ENCODE measurements around the gene CIAPIN1.

The CIAPIN1 gene

DNA sequence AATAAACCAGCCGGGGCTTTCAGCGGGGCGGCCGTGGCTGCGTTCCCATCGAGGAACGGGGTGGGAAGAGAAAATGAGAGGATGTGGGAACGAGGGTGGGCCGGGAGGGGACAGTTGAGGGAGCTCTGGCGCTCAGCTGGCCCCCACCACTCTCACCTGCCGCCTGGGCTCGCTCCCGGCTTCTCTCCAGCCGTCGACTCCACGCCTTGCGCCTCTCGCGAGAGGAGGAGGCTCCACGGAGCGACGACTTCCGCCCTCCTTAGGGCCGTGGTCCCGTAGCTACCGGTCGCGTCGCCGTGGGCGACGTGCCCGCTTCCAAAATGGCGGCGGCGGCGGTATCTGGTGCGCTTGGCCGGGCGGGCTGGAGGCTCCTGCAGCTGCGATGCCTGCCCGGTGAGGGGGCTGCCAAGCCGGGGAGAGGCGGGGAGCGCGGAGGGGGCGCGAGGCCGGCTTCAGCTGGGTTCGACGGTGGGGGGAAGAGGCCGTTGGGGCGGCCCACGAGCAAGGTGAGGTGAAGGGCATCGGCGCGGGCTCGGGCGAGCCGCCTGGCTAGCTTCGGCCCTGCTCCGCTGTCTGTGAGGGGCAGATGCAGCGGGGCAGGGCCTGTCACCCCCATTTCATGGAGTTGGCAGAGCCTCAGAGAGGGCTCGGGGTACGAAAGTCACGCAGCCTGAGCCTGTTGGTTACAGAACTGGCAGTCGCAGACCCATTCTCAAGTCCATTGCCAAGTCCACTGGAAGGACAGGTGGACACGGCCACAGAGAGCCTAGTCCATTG is at the start of gene CIAPIN1, which contains the start of gene COQ9:
Gene CIAPIN1 (minus strand): TSS at position 200 of the 777 bp plus-strand sequence. CDS start 6,457 bp downstream, outside the sequence.
Gene COQ9 (plus strand): TSS at position 294 of the 777 bp plus-strand sequence. CDS start 27 bp downstream, at position 321.
- peak; percentile 71 for DNase-seq (ENCODE audit: low read depth)

DNA sequence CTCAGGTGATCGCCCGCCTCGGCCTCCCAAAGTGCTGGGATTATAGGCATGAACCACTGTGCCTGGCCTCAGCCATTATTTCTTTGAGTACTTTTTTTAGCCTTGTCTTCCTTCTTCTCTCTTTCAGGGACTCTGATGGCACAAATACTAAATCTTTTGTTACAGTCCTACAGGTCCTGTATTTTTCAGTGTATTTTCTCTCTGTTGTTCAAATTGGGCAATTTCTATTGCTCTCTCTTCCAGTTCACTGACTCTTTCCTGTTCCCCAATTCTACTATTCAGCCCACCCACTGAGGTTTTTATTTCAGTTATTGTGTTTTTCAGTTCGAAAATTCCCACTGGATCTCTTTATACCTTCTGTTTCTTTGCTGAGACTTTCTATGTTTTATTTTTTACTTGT is 46.6 kb upstream of the CIAPIN1 start:
- no peak for DNase-seq (ENCODE audit: low read depth)

DNA sequence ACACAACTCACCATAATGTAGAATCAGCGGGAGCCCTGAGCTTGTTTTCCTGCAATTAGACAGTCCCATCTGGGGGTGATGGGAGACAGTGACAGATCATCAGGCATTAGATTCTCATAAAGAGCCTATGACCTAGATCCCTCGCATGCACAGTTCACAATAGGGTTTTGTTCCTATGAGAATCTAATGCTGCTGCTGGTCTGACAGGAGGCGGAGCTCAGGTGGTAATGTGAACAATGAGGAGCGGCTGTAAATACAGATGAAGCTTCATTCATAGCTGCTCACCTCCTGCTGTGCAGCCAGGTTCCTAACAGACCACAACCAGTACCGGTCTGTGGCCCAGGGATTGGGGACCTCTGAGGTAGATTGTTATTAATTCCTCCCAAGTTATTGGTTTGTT is 42.0 kb upstream of the CIAPIN1 start:
- no peak for DNase-seq (ENCODE audit: low read depth)

DNA sequence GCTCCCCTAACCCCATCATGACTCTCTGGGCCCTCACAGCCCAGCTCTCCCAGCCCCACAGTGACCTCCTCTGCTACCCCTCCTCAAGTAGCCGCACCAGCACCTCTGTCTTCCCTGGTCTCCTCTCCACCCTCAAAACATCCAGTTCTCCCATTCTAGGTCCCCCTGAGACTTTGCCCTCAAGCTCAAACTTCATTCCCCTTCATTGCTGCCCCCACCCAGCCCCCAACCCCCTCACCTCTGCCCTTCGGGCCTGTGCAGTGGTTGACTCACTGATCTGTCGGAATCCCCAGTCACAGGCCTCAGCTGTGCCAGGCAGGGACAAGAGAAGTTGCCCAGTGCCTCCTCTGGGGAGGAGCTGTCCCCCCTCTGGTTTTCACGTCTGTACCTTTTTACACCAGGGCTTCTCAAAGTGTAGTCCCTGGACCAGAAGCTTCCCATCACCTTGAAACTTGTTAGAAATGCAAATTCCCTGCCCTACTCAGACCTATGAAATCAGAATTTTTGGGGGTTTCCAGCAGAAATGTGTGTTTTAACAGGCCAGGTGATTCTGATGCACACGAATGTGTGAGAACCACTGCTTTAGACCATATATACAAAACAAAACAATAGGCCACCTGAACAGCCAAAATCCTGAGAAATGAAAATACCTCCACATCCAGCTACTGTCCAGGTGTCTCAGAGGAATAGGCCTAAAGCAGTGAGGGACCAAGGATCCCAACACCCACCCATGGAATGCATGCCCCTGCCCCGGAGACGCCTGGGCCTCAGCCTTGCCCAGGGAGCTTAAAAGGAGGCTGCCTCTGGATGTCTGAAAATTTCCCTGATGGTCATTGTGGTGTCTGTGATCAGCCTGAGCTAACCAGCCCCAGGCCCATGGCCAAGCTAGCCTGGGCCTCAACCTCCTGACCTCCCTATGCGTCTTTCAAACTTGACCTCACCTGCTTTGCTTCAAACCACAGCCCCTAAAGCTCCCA is 40.0 kb upstream of the CIAPIN1 start:
- DNase-seq (ENCODE audit: low read depth): no peak

DNA sequence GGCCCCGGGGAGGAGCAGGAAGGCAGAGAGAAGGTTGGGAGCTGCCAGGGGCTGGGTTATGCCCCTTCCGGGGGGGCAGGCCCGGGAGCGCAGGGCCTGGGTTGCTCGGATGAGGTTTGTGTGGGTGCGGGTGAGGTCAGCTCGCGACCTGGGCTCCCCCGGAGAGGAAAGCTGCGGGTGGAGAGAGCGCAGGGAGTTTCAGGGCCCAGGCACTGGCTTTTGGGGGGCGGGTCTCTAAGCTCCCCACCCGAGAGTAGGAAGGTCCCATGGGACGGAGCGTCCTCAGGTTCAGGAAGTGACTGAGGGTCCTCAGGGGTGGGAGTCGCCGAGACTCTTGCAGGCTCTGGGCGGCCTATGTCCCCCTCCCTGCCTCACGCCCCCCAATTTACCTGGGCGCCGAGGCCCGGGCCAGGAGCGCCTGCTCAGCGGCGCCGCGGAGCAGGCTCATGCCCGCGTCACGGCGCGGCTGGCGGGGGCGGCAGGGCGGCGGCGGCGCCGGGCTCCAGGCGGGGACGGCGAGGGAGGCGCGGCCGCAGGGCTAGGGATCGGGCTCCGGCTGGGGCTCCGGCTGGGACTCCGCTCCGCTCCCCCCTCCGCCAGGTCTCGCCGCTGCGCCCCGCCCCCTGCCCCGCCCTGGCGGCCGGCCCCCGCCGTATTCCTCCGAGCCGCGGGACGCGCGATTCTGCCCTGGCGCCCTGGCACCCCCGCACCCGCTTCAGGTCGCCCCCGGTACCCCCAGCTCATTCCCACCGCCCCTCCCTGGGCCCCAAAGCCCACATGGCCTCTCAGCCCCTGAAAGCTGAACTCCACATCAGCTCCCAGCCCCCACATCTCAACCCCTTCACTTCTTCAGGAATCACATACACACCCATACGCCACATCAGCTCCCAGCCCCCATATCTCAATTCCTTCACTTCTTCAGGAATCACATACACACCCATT is 39.0 kb upstream of the CIAPIN1 start, which contains the start of gene DOK4:
Gene DOK4 (minus strand): TSS at position 578 of the 942 bp plus-strand sequence. CDS start 6,986 bp downstream, outside the sequence.
- DNase-seq (ENCODE audit: low read depth): no peak

DNA sequence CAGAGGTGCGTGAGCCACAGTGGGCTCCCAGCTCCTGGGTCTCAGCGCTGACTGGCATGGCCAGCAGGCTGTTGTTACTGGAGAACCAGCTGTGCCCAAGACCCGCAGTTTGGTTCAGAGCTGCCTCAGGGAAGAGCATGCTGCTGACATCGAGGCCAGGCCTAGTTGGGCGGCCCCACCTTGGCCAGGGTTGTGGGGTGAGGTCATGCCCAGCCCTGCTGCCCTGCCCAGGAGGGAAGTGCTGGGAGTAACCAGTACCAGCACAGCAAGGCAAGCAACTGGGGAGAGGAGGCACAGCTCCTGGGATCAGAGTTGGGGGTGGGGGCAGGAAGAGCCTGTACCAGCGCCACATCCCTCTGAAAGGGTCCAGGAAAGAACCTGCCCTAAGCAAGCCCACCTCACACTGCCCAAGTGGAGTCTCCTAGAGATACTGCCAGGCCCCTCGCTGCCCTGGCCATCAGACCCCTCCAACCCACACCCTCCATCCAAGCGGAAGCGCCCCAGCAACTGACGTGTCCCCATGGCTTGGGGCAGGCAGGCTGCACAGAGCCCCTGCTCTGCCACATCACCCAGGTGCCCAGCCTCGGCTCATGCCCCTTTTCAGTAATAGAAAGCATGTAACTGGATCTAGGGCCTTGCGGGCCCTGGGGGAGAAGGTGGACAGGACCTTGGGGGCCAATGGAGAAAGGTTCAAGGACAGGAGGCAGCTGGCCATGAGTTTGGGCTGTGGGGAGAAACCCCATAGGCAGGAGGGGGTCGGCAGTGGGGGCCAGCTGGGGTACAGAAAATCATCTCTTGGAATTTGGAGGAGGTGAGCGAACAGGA is 38.1 kb upstream of the CIAPIN1 start:
- no peak for DNase-seq (ENCODE audit: low read depth)

DNA sequence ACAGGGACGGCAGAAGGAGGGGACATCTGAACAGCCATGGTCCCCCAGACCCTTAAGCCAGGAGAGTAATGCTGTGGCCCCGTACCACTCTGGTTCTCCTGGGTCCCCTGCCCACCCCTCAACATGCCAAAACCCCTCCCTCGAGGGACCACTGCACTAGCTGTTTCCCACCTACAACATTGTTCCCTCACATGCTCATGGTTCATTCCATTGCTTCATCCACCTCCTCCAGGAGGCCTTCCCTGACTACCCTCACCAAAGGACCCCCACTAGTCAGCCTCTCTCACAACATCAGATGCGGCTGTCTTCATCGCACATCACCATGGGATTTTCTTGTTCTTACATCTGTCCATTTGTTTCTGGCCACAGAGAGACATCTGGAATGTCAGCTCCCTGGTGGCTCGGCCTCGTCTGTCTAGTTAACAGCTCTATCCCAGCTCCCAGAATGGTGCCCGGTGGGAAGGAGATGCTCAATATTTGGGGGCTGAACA is 37.4 kb upstream of the CIAPIN1 start:
- DNase-seq (ENCODE audit: low read depth): no peak

DNA sequence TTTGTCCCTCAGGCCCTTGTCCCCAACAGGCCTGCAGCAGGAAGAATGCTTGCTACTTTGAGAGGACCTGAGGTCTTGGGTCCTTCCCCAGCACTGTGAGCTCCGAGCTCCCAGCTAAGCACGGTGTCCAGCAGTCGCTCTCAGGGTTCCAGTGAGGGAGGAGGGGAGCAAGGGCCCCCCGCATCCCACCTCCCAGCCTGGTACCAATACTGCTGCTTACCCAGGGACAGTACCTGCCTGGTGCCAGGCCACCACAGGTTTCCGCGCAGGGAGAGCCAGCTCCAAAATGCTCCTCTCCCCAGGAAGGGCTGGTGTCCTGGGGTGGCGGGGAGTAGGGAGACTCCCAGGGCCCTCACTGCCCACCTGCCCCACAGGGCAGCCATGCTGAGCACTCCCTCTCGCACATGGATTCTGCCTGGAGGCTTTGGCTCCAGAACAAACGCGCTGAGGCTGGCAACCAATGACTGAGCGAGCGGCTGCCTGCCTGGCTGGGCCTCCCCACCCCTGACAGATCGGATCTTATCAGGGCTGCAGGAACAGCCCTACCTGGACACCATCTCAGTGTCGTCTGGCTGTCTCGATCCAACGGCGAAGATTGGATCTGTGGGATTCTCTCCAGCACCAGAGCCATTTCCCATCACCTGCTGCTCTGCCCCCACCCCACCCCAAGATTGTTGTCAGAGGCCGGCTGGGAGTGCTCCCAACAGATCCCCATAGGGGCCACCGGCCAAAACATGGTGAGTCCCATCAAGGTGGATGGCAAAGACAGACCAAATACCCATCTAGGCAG is 36.7 kb upstream of the CIAPIN1 start:
- no peak for DNase-seq (ENCODE audit: low read depth)

DNA sequence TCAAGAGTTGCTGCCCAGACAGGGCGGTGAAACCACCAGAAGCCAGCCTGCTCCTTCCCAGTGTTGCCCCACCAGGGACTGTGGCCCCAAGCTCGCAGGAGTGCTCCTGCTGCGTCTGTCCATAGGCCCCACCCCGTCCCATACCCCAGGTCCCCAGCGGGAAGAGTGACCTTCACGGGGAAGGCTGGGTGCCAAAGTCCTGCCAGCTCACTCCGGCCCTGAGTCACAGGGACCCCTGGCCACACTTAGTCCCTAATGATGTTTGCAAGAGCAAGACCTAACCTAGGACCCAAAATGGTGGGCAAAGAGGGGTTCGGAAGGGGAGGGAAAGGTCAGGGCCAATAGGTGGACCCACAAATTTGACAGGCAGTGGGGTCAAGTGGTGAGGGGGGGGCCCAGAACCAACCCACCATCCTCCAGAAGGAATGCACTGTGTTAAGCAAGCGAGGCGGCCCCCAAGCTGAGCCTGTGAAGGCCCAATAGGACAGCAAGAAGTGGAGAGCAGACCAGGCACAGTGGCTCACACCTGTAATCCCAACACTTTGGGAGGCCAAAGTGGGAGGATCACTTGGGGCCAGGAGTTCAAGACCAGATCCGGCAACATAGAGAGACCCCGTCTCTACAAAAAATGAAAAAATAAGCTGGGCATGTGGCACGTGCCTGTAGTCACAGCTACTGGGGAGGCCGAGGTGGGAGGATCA is 35.8 kb upstream of the CIAPIN1 start:
- no peak for DNase-seq (ENCODE audit: low read depth)

DNA sequence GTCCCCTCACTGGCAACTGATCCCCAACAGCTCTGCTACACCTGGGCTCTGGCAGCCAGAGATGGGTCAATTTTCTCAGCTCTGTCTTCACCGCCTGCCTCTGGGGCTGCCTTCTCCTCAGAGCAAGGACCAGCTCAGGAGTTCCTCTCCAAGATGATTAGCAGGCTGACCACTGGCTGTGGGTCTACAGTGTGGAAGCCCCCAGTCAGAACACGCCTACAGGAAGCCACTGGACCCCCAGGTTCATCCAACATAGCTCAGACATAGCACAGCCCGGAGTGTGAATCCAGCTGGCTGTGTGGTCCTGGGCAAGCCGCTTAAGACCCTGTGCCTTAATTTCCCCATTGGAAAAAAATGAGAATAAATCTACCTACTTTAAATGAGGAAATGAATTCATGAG is 34.2 kb upstream of the CIAPIN1 start:
- DNase-seq (ENCODE audit: low read depth): no peak

DNA sequence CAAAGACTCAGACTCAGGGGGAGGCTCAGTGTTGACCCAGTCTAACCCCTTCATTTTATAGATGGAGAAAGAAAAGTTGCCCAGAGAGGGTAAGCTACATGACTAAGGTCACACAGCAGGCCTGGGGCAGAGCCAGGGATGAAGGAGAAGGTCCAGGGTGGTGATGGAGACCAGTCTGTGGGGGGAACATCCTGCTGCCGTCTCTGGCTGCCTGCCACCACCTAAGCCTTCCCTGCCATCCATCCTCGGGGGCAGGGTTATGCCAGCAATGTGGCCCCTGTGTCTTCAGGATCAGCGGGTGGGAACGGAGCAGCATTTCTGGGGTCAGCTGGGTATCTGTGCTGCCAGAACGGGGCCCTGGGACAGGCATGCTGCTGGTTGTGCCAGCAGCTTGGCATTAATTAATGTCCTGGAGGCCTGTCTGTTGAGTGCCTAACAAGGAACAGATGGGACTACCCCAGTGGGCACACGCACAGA is 33.6 kb upstream of the CIAPIN1 start:
- no peak for DNase-seq (ENCODE audit: low read depth)

DNA sequence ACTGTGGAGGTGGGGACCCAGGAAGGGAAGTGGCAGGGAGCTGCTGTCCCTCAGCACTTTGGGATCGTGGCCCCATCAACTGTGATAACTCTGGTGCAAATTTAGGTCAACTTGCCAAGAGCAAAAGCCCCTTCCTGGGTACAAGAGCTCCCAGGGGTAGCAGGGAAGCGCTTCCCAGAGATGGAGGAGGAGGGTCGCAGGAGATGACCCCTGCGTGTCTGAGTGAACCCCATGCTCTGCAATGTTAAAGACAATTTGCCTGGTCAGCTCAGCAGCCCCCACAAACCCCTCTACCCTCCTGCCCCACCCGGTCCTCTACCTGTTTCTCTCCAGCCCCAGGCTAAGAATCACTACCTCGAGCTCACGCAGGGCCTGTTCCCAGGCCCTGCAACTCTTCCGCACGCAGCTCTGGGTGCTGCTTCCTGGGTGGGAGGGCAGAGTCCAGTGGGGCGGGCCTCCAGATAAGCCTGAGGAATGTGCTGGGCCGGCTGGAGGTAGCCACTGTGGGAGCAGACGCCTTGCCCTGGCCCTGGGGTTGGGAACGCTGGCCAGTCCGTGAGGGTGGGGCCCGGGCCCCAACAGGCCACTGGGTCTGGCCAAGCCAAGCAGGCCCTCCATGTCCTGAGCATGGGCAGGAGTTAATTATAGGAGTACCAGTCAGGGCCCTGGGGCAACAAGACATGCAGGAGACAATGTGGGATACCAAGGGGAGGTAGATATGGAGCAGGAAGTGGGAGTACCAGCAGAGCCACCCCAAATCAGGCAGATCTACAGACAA is 33.0 kb upstream of the CIAPIN1 start:
- peak; percentile 33 for DNase-seq (ENCODE audit: low read depth)

DNA sequence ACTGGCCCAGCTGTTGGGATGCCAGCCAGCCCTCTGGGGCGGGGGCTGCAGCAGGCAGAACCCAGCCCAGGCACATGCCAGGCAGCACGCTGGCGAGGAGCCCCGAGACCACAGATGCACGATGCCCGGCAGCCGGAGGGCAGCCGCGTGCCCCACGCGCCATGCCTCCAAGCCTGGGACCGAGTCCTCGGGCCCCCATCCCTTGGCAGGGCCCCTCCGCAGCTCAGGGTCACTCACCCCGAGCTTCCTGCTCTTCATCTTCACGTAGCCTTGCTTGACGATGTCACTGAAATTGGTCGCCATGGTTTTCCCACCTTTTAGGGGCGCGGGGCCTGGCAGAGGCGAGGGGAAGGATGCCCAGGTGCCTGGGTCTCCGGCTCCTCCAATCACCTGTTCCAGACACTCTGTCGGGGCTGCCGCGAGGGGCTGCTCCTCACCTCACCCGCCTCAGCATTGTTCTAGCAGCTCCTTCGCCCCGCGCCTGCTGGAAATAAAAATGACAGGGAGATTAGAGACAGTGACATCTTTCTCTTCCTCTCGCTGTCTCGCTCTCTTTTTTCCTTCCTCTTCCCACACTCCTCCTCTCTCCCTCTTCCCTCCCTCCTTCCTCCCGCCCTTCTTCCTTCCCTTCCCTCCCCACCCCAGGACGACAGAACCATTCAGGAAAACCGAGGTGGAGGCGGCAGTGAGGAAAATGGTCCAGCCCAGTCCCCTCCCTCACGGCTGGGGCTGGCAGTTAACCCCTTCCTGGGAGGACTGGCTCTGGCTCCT is 32.2 kb upstream of the CIAPIN1 start:
- DNase-seq (ENCODE audit: low read depth): peak; percentile 50

DNA sequence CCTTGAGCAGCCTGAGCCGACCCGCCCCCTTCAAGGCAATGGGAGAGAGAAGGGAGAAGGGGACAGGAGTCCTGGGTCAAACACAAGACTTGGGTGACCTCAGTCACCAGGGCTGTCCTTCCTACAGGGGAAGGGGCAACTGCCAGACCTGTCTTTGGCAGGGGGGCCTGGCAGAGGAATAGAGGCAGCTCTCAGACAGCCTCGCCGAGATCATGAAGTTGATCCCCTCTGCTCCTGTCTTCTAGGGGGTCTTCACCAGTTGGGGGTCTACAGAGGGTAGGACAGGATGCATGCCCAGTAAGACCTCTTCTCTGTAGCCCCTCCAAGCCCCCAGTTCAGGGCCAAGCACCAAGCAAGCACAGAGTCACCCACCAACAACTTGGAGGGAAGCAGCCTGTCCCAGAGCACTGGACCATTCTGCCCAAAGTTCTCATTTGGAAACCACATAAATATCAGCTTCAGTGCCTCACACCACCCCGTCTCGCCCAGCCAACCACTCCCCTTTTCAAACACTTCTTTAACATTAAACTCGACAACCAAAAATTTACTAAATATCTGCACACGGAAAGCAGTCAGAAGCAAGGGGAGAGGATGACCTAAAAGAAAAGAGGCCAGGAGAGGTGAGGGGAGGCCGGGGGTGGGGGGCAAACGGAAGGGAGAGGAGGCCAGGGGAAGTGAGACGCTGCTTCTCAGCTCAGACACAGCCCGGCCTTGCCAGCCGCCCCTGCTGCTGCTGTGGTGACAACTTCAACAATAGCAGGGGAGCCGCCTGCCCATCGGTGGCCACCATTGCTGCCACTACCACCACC is 31.4 kb upstream of the CIAPIN1 start:
- no peak for DNase-seq (ENCODE audit: low read depth)

DNA sequence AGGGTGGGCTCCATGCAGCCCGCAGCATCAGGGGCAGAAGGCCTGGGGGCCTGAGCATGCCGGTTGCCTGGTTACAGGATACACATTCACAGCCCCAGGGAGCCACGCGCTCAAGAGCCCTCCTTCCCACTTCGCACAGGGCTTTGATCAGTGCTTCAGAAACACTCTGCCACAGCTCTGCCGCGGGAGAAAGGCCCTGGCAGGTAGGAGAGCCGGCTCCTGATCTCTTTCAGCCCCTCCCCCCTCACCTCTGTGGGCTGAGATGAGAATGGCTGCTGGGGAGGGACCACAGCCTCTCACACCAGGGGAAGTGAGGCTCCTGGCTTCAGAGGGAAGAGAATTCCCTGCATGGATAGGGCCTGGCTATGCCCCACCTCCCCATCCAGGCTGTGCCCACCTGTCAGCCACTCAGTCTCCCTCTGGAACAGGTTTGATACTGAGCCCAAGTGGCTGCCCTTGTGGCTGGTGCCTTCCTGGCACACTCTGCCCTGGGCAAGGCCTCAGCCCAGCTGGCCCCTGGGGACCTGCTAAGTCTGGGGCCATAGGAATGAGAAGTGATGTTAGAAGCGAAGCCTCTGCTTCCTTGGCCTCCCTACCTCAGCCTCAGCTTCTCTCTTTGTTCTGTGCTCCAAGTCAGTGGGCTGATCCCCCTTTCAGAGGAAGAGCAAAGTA is 30.5 kb upstream of the CIAPIN1 start:
- no peak for DNase-seq (ENCODE audit: low read depth)

Measured in HS-27A (cell line).